ENCODE data around the gene ATP6V0C.
A peak's percentile ranks its signal among the peaks of the same experiment; 100 is the strongest.

Gene ATP6V0C

GRCh38 chr16:2473999-2474876 is 39.5 kb upstream of the ATP6V0C start:
- TF ChIP-seq EZH2phosphoT487 (IDR thresholded peaks at IDR 0.05; ENCODE audit: borderline replicate concordance, low read length) (no peak), CTCF (IDR thresholded peaks at IDR 0.05; ENCODE audit: low read depth, low read length, poor library complexity, severe bottlenecking) (peak; percentile 40)
- peaks cover 64% of the 10 kb centered on the region for H3K79me2 ChIP-seq (ENCODE audit: control insufficient read depth, low read length)
- H4K20me1 ChIP-seq (ENCODE audit: control insufficient read depth, insufficient read depth, low read depth, low read length) = peaks cover 21% of the 10 kb centered on the region; the same call in 1 of the 2 replicates
- no peaks in the 10 kb centered on the region for H3K9me2 ChIP-seq (replicated peaks; ENCODE audit: control insufficient read depth, low read length)
- H3K9me3 ChIP-seq (ENCODE audit: control insufficient read depth, insufficient read depth, low read length) = no peaks in the 10 kb centered on the region
- peak overlapping the region; percentile 92 for H3K4me2 ChIP-seq (ENCODE audit: low read length)
- H3K4me3 ChIP-seq (ENCODE audit: low read length) = peak overlapping the region; percentile 97
- H3K36me3 ChIP-seq (ENCODE audit: control insufficient read depth, low read length) = peaks cover 8% of the 10 kb centered on the region
- peak overlapping the region; percentile 84 for H3K27ac ChIP-seq (ENCODE audit: low read depth, low read length)
- peaks cover 59% of the 10 kb centered on the region for H3K4me1 ChIP-seq (ENCODE audit: control insufficient read depth, low read length)
- H3K27me3 ChIP-seq (ENCODE audit: control insufficient read depth, low read length) = no peaks in the 10 kb centered on the region
- H3F3A ChIP-seq (ENCODE audit: control insufficient read depth, insufficient read depth) = peaks cover 12% of the 10 kb centered on the region

GRCh38 chr16:2474877-2475412 is 38.8 kb upstream of the ATP6V0C start, which contains the start of gene TBC1D24:
TBC1D24 (plus strand) TSS chr16:2475127; CDS start chr16:2496149, 21,022 bp downstream.
- Histone ChIP-seq H3K9me2 (replicated peaks; ENCODE audit: control insufficient read depth, low read length) (no peaks in the 10 kb centered on the region), H3K4me3 (ENCODE audit: low read length) (peak within 1 kb of the TSS; percentile 97), H3K27ac (ENCODE audit: low read depth, low read length) (peak within 1 kb of the TSS; percentile 84), H3K79me2 (ENCODE audit: control insufficient read depth, low read length) (peaks cover 71% of the 10 kb centered on the region), H3K27me3 (ENCODE audit: control insufficient read depth, low read length) (no peaks in the 10 kb centered on the region), H3K9me3 (ENCODE audit: control insufficient read depth, insufficient read depth, low read length) (no peaks in the 10 kb centered on the region), H3K4me2 (ENCODE audit: low read length) (peak within 1 kb of the TSS; percentile 92), H3K36me3 (ENCODE audit: control insufficient read depth, low read length) (peaks cover 8% of the 10 kb centered on the region), H3K4me1 (ENCODE audit: control insufficient read depth, low read length) (peaks cover 52% of the 10 kb centered on the region), H3F3A (ENCODE audit: control insufficient read depth, insufficient read depth) (peaks cover 10% of the 10 kb centered on the region), H4K20me1 (ENCODE audit: control insufficient read depth, insufficient read depth, low read depth, low read length) (peaks cover 21% of the 10 kb centered on the region; the same call in 1 of the 2 replicates)
- TF ChIP-seq CTCF (IDR thresholded peaks at IDR 0.05; ENCODE audit: low read depth, low read length, poor library complexity, severe bottlenecking) = no peak
- no peak for TF ChIP-seq EZH2phosphoT487 (IDR thresholded peaks at IDR 0.05; ENCODE audit: borderline replicate concordance, low read length)

- Histone ChIP-seq H3K4me1 (ENCODE audit: control insufficient read depth, low read length) (peaks cover 44% of the 10 kb centered on the region), H3K9me3 (ENCODE audit: control insufficient read depth, insufficient read depth, low read length) (no peaks in the 10 kb centered on the region), H4K20me1 (ENCODE audit: control insufficient read depth, insufficient read depth, low read depth, low read length) (peaks cover 21% of the 10 kb centered on the region; the same call in 1 of the 2 replicates), H3K27me3 (ENCODE audit: control insufficient read depth, low read length) (no peaks in the 10 kb centered on the region), H3K4me2 (ENCODE audit: low read length) (peak overlapping the region; percentile 88), H3K36me3 (ENCODE audit: control insufficient read depth, low read length) (peaks cover 11% of the 10 kb centered on the region), H3K9me2 (replicated peaks; ENCODE audit: control insufficient read depth, low read length) (no peaks in the 10 kb centered on the region), H3K4me3 (ENCODE audit: low read length) (peak overlapping the region; percentile 82), H3K79me2 (ENCODE audit: control insufficient read depth, low read length) (peaks cover 78% of the 10 kb centered on the region), H3K27ac (ENCODE audit: low read depth, low read length) (no peak overlapping the region), H3F3A (ENCODE audit: control insufficient read depth, insufficient read depth) (peaks cover 3% of the 10 kb centered on the region; the same call in 1 of the 2 replicates)
- no peak for TF ChIP-seq EZH2phosphoT487 (IDR thresholded peaks at IDR 0.05; ENCODE audit: borderline replicate concordance, low read length)
- peak; percentile 20 for TF ChIP-seq CTCF (IDR thresholded peaks at IDR 0.05; ENCODE audit: low read depth, low read length, poor library complexity, severe bottlenecking)
Observed at GRCh38 chr16:2475413-2476344, 38.1 kb upstream of the ATP6V0C start.

Measured in DOHH2 (cell line).